Vagina (tissue), 2 donors: ENCODE data around the gene OR8U1.

Experiments used
- CTCF ChIP-seq, 3 experiments: fragments of 450-650 bp in 2 of 3; fragments of 200-600 bp in 1 of 3; sonication (generic) in 1 of 3; IDR thresholded peaks; one replicate each; pipeline ENCODE4 v1.5.1; 2017 to 2019; ENCODE audit warnings: antibody characterized with exemption in 3 of 3, mild to moderate bottlenecking in 2 of 3, moderate library complexity in 2 of 3
- POLR2A ChIP-seq, 2 donors: fragments of 450-650 bp; IDR thresholded peaks; one replicate each; pipeline ENCODE4 v1.6.1; 2017; ENCODE audit warnings: antibody characterized with exemption in 2 of 2, mild to moderate bottlenecking in 2 of 2, moderate library complexity in 2 of 2
- POLR2AphosphoS5 ChIP-seq, 2 donors: sonication (generic); formaldehyde crosslinking; IDR thresholded peaks; one replicate each; pipeline ENCODE4 v1.9.0; 2017; ENCODE audit warnings: antibody characterized with exemption in 2 of 2, mild to moderate bottlenecking in 2 of 2, low read depth in 1 of 2; ENCODE audit not compliant: insufficient read depth in 1 of 2

GRCh38 chr11:56394381-56394780 is 19.0 kb downstream of the OR8U1 start:
- TF ChIP-seq POLR2AphosphoS5 (IDR thresholded peaks at IDR 0.05; ENCODE audit: insufficient read depth in 1 of 2, low read depth in 1 of 2): no peak
- no peak for TF ChIP-seq CTCF (IDR thresholded peaks at IDR 0.05)
- TF ChIP-seq POLR2A (IDR thresholded peaks at IDR 0.05): no peak
